WI38 (cell line): ENCODE results near the gene H6PD.

ENCODE experiments used
- H3K4me3 ChIP-seq: 2 replicates; pipeline ENCODE4 v1.5.1; 2011; ENCODE audit warnings: low read depth, mild to moderate bottlenecking, control low read depth, low read length
- TF ChIP-seq, protein P1 (sequence below): IDR thresholded peaks from 2 replicates; pipeline ENCODE4 v1.5.1; 2012; ENCODE audit warnings: low read depth, mild to moderate bottlenecking, control low read depth, low read length

Gene H6PD

DNA sequence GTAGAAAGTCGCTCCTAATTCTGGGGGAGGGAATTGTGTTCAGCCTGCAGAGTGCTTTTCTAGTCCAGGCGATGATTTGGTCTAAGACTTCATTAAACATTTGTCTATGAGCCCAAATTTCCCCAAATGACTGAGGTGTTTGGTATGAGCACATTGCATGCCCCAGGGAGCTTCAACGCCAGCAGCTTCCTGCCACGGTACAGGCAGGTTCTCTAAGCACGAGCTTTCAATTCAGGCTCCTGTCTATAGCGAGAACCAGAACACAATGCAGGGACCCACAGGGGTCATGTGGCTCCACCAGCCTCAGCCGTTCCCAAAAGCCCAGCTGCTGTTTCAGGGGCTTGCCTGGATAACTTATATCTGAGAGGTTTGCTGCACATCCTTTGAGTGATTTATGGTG, 34.1 kb upstream of the H6PD start:
- H3K4me3 ChIP-seq: peak overlapping the region; percentile 85
- TF ChIP-seq, protein P1, sequence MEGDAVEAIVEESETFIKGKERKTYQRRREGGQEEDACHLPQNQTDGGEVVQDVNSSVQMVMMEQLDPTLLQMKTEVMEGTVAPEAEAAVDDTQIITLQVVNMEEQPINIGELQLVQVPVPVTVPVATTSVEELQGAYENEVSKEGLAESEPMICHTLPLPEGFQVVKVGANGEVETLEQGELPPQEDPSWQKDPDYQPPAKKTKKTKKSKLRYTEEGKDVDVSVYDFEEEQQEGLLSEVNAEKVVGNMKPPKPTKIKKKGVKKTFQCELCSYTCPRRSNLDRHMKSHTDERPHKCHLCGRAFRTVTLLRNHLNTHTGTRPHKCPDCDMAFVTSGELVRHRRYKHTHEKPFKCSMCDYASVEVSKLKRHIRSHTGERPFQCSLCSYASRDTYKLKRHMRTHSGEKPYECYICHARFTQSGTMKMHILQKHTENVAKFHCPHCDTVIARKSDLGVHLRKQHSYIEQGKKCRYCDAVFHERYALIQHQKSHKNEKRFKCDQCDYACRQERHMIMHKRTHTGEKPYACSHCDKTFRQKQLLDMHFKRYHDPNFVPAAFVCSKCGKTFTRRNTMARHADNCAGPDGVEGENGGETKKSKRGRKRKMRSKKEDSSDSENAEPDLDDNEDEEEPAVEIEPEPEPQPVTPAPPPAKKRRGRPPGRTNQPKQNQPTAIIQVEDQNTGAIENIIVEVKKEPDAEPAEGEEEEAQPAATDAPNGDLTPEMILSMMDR: no peak

DNA sequence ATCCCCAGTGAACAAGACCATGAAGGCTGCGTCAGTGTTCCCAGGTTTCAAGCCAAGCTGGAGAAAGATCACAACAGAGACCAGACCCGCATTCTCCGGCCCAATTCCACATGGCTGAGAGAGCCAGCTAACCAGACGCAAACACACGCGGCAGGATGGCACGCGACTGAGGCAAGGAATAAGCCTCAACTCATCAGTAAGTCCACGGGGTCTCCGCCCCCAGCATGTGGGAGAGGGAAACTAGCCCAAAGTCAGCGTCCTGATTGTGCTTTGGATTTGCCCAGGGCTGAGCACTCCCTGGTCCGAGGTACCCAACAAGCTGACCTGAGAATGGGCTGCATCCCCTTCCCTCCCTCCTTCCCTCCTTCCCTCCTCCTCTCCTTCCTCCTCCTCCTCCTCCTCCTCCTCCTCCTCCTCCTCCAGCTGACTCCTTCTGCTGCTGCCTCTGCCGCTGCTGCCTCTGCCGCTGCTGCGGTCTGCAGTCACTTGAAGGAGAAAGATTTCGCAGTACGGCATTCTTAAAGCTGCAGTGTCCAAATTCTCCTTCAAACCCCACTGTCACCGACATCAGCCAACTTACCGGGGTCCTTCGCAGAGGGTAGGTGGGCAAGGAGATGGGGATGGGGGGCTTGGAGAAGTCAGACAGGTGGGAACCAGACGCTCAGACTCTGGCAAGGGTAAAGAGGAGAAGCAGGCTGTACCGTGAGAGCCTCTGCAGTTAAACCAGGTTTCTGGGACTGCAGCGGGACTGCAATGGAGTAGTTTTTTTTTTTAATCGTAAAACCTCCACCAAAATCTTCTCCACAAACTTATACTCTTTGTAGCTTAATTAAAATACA, 33.0 kb upstream of the H6PD start:
- TF ChIP-seq, protein P1: no peak
- peak overlapping the region; percentile 85 for H3K4me3 ChIP-seq

DNA sequence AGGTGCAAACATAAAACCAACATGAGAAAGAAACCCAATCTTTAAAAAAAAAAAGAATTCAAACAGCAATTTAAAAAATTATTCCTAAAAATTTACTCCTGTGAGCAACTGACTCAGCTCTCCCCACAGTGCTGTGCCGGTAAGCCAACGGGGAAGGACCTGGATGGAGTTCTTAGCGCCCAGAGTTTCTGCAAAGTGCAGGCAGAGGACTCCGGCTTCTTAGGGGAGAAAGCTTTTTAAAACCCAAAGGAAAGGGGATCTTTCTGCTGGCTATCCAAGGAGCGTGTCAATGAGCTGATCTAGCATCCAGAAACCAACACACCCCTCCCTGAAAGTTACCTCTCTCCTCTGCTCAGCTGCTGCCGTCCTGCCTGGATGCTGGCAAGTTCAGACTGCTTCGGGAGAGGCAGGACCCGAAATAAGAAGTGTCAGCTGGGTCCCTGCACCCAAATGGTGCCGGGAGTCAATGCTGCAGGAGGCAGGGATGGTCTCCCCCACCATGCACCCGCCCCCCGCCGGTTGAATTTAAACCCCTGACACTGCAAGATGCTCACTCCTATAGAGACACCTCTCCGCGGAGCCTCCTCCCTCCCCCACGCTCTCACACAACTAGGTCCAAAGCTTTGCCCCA, 32.2 kb upstream of the H6PD start:
- peak overlapping the region; percentile 85 for H3K4me3 ChIP-seq

GRCh38 chr1:9203511-9203982, 31.0 kb upstream of the H6PD start:
- TF ChIP-seq, protein P1: no peak
- H3K4me3 ChIP-seq: no peak overlapping the region

More for the DNA sequence above, 32.2 kb upstream of the H6PD start:
- TF ChIP-seq, protein P1: no peak

DNA sequence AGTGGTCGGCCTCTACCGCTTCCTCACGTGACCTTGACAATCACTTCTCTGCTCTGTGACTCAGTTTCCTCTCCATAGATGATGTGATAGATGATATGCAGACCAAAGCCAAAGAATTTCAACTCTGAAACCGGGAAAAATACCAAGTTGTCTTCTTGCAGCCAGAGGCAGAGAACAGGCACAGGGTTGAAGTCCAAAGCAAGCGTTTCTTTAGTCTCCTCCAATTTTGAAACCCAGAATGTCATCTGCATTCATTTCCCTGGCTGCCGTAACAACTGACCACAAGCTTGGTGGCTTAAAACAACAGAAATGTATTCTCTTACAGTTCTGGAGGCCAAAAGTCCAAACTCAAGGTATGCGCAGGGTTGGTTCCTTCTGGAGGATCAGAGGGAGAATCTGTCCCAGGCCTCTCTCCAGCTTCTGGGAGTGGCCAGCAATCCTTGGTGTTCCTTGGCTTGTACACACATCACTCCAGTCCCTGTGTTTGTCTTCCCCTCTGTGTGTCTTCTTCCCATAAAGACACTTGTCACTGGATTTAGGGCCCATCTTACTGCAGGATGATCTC, 30.3 kb upstream of the H6PD start:
- TF ChIP-seq, protein P1: no peak
- H3K4me3 ChIP-seq: no peak overlapping the region

DNA sequence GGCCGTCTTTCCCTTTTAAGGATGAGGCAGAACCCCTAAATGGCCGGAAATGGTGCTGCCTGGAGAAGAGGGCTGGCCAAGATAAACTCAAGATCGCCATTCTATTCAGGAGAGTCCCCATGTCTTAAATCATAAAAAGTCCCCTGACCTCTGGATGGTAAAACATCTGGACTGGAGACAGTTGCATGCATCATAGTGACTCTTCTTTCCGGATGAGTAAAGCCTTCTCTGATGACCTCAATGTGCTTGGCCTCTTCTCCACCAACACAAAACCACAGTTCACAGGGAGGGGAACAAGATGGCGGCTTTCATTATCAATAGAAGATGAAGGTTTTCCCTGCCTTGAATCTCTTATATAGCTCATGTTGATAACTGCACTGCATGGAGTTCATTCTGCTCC, 27.5 kb upstream of the H6PD start:
- H3K4me3 ChIP-seq: no peak overlapping the region
- TF ChIP-seq, protein P1: no peak

DNA sequence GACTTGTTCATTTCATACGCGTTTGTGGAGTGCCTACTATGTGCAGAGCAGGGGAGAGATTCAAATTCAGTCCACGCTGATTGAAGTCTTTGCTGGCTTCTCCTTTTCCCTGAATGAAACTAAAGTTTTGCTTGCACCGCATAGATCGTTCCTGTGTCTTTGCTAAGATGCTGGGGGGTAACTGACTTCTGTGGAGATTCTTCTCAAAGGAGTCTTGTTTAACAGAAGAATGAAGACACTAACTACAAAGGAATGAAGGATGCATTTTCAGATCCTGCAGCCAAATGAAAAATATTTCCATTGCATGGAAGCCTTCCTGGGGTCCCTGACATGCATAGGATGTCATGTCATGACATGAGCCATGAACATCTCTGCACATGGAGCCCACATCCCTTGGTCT, 26.9 kb upstream of the H6PD start:
- TF ChIP-seq, protein P1: no peak
- H3K4me3 ChIP-seq: no peak overlapping the region
